Upper lobe of right lung (tissue), 1 donor: ENCODE data around the gene FIZ1. TPM values are rescaled to one million over a fixed set of nuclear protein-coding genes. Genes with fewer than 3 reads are reported as not detected.

ENCODE experiments used
- ATAC-seq: fragments of 200-7000 bp; cut with Tn5 transposase; one replicate; pipeline ENCODE4 v1.9.1; 2020; ENCODE audit warnings: mild to moderate bottlenecking, moderate library complexity
- DNase-seq: peaks from one replicate; pipeline ENCODE4 v3.0.0-alpha.2; 2020
- H3K27ac ChIP-seq: fragments of 200-600 bp; one replicate; pipeline ENCODE4 v1.8.0; 2022
- H3K27me3 ChIP-seq: fragments of 200-600 bp; one replicate; pipeline ENCODE4 v1.8.0; 2022; ENCODE audit warnings: mild to moderate bottlenecking
- H3K36me3 ChIP-seq: fragments of 200-600 bp; one replicate; pipeline ENCODE4 v1.8.0; 2022
- H3K4me1 ChIP-seq: fragments of 200-600 bp; one replicate; pipeline ENCODE4 v1.8.0; 2022
- H3K4me3 ChIP-seq: fragments of 200-600 bp; one replicate; pipeline ENCODE4 v1.8.0; 2022; ENCODE audit warnings: mild to moderate bottlenecking
- H3K9me3 ChIP-seq: fragments of 200-600 bp; one replicate; pipeline ENCODE4 v1.8.0; 2022
- intact Hi-C: fragments of 100-400 bp; cut with DNase I; formaldehyde crosslinking; loops from one replicate; pipeline ENCODE4 v1.11.0; 2022
- total RNA-seq: library from RNA; stranded (reverse); fragmentation: NEBNext Ultra II Directional; extraction: Animal tissue kit (Norgen Biotek cat#: 25700); gene quantifications from one replicate; pipeline ENCODE4 v1.2.1, GENCODE V29; 2021
- TF ChIP-seq, protein P1 (sequence below): fragments of 200-600 bp; IDR thresholded peaks from one replicate; pipeline ENCODE4 v1.8.0; 2022; ENCODE audit warnings: antibody characterized with exemption
- donor health status: DM: no; HTN: yes; CAD: no; lungs with severe emphysema.

Gene FIZ1
- total RNA-seq, 1 donor from 2014 or later, result 14.9 TPM

GRCh38 chr19:55598719-55599467 lies 424 bp downstream of the FIZ1 start:
- H3K4me3 ChIP-seq, result peak overlapping the region; percentile 92
- H3K9me3 ChIP-seq, result no peaks in the 10 kb centered on the region
- peak; percentile 89 for ATAC-seq
- H3K27me3 ChIP-seq, result no peaks in the 10 kb centered on the region
- peaks cover 27% of the 10 kb centered on the region for H3K36me3 ChIP-seq
- peaks cover 9% of the 10 kb centered on the region for H3K4me1 ChIP-seq
- intact Hi-C loops, result no loop called here
- DNase-seq, result peak; percentile 97
- TF ChIP-seq, protein P1, sequence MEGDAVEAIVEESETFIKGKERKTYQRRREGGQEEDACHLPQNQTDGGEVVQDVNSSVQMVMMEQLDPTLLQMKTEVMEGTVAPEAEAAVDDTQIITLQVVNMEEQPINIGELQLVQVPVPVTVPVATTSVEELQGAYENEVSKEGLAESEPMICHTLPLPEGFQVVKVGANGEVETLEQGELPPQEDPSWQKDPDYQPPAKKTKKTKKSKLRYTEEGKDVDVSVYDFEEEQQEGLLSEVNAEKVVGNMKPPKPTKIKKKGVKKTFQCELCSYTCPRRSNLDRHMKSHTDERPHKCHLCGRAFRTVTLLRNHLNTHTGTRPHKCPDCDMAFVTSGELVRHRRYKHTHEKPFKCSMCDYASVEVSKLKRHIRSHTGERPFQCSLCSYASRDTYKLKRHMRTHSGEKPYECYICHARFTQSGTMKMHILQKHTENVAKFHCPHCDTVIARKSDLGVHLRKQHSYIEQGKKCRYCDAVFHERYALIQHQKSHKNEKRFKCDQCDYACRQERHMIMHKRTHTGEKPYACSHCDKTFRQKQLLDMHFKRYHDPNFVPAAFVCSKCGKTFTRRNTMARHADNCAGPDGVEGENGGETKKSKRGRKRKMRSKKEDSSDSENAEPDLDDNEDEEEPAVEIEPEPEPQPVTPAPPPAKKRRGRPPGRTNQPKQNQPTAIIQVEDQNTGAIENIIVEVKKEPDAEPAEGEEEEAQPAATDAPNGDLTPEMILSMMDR, result no peak
- H3K27ac ChIP-seq, result peak overlapping the region; percentile 96

- Histone ChIP-seq H3K4me1 (peaks cover 8% of the 10 kb centered on the region), H3K4me3 (no peak overlapping the region), H3K27me3 (no peaks in the 10 kb centered on the region), H3K27ac (no peak overlapping the region), H3K36me3 (peaks cover 27% of the 10 kb centered on the region), H3K9me3 (no peaks in the 10 kb centered on the region)
- intact Hi-C loops, result no loop called here
- TF ChIP-seq, protein P1, result no peak
- no peak for ATAC-seq
- no peak for DNase-seq
These were observed 1.3 kb downstream of the FIZ1 start for GRCh38 chr19:55598034-55598433.

- peak; percentile 73 for DNase-seq
- intact Hi-C loops, result no loop called here
- ATAC-seq, result no peak
These were observed 1.8 kb downstream of the FIZ1 start for GRCh38 chr19:55597501-55597921.

GRCh38 chr19:55596304-55596703 lies 3.0 kb downstream of the FIZ1 start:
- no peaks in the 10 kb centered on the region for H3K9me3 ChIP-seq
- no peak overlapping the region for H3K27ac ChIP-seq
- TF ChIP-seq, protein P1, result no peak
- no peaks in the 10 kb centered on the region for H3K27me3 ChIP-seq
- DNase-seq (no peak), ATAC-seq (no peak)
- H3K4me3 ChIP-seq, result no peak overlapping the region
- H3K36me3 ChIP-seq, result peaks cover 27% of the 10 kb centered on the region
- peaks cover 7% of the 10 kb centered on the region for H3K4me1 ChIP-seq
- intact Hi-C loops, result no loop called here

More at GRCh38 chr19:55597501-55597921, 1.8 kb downstream of the FIZ1 start:
- Histone ChIP-seq H3K4me3 (no peak overlapping the region), H3K27me3 (no peaks in the 10 kb centered on the region), H3K4me1 (peaks cover 8% of the 10 kb centered on the region), H3K27ac (no peak overlapping the region), H3K36me3 (peaks cover 27% of the 10 kb centered on the region), H3K9me3 (no peaks in the 10 kb centered on the region)
- TF ChIP-seq, protein P1, result no peak

DNA sequence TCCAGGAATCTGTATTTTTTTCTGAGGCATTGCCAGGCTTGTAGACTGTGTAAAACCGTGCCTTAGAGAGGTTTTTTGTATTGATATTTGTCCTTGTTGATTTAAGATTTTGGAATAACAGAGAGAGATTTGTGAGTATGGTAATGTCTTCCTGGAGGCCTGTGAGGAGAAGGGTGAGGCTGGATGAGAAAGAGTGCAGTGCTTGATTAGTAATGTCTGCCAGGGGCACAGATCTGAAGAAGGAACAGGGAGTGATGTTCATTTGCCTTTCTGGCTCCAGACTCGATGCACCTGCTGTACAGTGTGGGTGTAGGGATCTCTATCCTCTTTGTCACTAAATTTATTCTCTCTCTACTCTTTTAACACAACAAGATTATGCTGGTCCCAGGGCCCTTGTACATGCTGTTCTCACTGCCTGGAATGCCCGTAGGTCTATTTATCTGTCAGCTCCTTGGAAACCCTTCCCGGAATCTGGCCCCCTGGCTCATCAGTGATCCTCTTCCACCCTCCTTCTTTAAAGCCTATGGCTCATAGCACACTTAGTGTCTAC lies 4.2 kb downstream of the FIZ1 start:
- TF ChIP-seq, protein P1, result no peak
- ATAC-seq, result no peak

More for the DNA sequence above, 4.2 kb downstream of the FIZ1 start:
- no peak for DNase-seq
- no peaks in the 10 kb centered on the region for H3K9me3 ChIP-seq
- no peaks in the 10 kb centered on the region for H3K27me3 ChIP-seq
- peaks cover 27% of the 10 kb centered on the region for H3K36me3 ChIP-seq
- intact Hi-C loops, result no loop called here
- no peak overlapping the region for H3K27ac ChIP-seq
- H3K4me3 ChIP-seq, result no peak overlapping the region
- H3K4me1 ChIP-seq, result no peaks in the 10 kb centered on the region
